Right ventricle myocardium superior (tissue), 1 donor: ENCODE measurements around the gene COL6A3. TPM values are rescaled to one million over a fixed set of nuclear protein-coding genes. Genes with fewer than 3 reads are reported as not detected.

Experiments
- ATAC-seq: fragments of 200-7000 bp; cut with Tn5 transposase; one replicate; pipeline ENCODE4 v1.9.1; 2020; ENCODE audit warnings: mild to moderate bottlenecking; ENCODE audit not compliant: poor library complexity
- DNase-seq: peaks from one replicate; pipeline ENCODE4 v3.0.0-alpha.2; 2020
- intact Hi-C: fragments of 100-400 bp; cut with DNase I; formaldehyde crosslinking; loops from one replicate; pipeline ENCODE4 v1.11.2; 2022
- total RNA-seq: library from RNA; stranded (reverse); fragmentation: NEBNext Ultra II Directional; extraction: Animal tissue kit (Norgen Biotek cat#: 25700); gene quantifications from one replicate; pipeline ENCODE4 v1.2.1, GENCODE V29; 2021
- donor health status: DM: no; HTN: yes; CAD: no; lungs with severe emphysema.

Gene COL6A3
- total RNA-seq, 1 donor from 2014 or later: 64.9 TPM

DNA sequence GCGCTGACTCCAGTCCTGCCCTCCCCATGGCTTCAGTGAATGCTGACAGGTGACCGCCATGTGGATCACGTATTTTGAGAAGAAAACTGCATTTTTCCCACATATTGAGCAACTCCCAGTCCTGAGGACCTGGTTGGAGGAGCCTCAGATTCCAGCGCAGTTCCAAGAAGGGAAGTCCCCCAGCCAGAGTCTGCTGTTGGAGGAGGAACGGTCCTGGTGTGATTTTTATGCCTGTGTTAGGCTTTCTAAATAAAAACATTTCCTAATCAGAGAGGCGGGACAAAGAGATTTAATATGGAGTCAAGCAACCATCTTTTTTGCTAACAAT is 32.3 kb upstream of the COL6A3 start:
- no peak for DNase-seq
- intact Hi-C loops: no loop called here
- ATAC-seq: no peak

DNA sequence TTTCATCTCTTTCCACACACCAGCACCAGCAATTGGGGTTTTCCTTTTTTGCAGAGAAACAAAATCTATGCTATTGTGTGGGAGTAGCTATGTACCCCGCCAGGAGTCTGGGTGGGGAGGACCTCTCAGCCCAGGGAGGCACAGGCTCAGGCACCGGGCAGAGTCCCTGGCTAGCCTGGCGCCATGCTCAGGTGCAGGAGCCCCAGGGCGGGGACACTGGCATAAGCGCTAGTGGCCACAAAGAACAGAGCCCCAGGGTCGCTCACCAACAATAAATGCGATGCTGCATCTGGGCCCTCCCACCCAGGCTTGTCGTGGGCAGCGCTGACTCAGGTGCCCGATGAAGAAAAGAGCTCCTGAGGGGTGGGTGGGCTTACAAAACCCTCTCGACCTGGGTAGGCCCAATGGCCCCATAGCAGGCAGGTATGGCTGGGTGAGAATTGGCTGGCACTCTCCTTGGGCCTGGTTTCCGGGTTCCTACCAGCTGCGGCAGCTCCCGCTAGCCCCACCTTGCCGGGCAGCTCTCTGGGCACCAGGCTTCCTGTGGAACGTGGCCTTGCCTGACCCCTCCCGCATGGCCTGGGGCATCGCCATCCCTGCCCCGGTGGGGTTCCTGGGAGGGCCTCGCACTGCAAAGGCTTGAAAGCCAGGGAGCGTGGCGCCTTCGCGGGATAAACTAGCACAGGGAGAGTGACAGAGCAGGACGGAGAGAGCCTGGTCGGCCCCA is 31.8 kb upstream of the COL6A3 start:
- intact Hi-C loops: no loop called here
- DNase-seq: no peak
- ATAC-seq: no peak

- DNase-seq (no peak), ATAC-seq (no peak)
- intact Hi-C loops: no loop called here
These were observed 30.1 kb upstream of the COL6A3 start for GRCh38 chr2:237444071-237444470.

- ATAC-seq (peak; percentile 48), DNase-seq (no peak)
- intact Hi-C loops: no loop called here
These were observed 27.8 kb upstream of the COL6A3 start for GRCh38 chr2:237441605-237442274.

DNA sequence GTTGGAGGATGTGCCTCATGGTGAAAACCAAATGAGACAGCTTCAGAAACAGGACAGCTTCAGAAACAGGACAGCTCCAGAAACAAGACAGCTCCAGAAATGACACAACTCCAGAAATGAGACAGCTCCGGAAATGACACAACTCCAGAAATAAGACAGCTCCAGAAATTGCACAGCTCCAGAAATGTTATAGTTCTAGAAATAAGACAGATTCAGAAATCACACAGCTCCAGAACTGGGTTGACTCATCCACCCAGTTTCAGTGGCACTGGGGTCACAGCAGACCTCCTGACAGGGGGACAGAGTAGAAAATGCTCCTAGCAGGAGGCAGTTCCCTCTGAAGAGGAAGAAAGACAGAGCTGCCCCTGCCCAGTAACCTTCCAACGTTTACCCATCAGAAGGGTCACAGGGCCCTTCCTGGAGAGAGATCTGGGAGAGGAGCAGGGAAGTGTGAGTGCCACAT is 26.9 kb upstream of the COL6A3 start:
- no peak for DNase-seq
- ATAC-seq: no peak
- intact Hi-C loops: no loop called here

DNA sequence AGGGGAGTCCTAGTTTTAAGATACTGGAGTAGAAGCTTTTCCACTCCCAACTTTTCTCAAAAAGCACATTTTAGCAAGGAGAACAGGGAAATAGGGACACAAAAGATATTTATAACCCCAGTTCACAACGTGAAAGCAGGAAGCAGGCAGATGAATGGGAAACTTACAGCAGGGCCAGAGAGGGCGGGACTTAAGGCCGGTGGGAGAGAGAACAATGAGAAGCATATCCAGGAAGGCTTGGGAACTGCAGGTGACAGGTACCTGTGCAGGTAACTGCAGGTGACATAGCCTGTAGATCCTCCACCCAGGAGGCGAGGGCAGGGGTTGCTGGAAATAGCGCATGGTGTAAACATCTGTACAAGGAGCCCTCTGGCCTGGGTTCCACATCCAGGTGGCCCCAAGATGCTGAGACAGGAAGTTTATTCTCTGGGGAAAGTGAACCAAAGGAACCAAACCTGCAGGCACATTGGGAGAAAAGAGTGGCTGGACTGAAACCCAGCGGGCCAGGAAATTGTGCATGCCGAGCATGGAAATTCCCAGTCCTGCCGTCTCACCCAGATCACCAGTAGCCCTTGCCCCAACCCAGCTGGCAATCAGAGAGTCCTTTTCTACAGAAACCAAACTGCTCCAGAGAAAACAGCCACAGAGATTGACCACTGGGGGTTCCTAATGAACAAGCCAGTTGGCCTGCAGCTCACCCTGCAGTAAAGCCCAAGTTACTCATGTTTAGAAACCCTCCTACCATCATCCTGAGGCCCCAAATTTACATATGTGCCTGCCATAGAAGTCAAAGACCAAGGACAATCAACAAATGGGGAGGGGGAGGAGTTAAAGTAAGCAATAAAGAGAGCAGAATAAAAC is 24.3 kb upstream of the COL6A3 start:
- DNase-seq (no peak), ATAC-seq (no peak)
- intact Hi-C loops: no loop called here

- intact Hi-C loops: no loop called here
- DNase-seq (no peak), ATAC-seq (no peak)
These were observed 23.6 kb upstream of the COL6A3 start for GRCh38 chr2:237437566-237437965.

- peak; percentile 75 for ATAC-seq
- intact Hi-C loops: no loop called here
- no peak for DNase-seq
These were observed 22.1 kb upstream of the COL6A3 start for GRCh38 chr2:237435844-237436587.

GRCh38 chr2:237434866-237435311 is 20.9 kb upstream of the COL6A3 start:
- intact Hi-C loops: no loop called here
- ATAC-seq: no peak

DNA sequence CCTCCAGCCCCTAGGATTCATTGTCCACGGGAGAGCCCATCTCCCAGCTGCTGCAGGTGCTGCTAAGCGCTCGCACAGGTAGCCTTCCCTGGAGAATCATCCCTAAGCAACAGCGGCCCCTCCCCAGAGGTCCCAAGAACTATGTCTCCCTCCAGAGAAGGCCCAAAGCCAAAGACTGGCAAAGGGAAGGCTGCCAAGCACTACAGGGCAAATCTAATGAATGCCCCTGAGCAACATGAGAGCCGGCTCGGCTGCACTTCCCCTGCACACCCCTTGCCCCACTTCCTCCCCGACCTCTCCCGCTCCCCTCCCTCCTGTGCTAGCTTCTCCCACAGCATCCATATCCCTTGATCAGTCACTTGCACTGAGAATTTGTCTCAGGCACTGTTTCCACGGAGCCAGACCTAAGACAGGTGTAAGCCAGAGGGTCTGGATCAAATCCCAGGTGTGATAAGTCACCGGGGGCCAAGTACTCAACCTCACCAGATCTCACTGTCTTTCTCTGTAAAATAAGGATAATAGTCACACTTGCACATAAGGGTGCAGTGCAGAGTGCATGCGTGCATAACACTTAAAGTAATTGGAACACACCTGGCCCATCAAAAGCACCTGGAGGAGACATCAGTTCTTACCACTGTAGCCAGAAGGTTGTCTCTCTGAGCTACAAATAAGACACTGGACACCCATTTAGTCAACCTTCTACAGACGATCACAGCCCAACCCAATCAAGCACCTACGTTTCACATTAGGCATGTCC is 20.1 kb upstream of the COL6A3 start:
- intact Hi-C loops: no loop called here
- DNase-seq: no peak
- ATAC-seq: no peak

More at GRCh38 chr2:237434866-237435311, 20.9 kb upstream of the COL6A3 start:
- DNase-seq: no peak

- intact Hi-C loops: no loop called here
- ATAC-seq: peak; percentile 44
- DNase-seq: peak; percentile 63
These were observed 18.6 kb upstream of the COL6A3 start for GRCh38 chr2:237432484-237433092.

GRCh38 chr2:237431837-237432236 is 17.9 kb upstream of the COL6A3 start:
- intact Hi-C loops: no loop called here
- no peak for DNase-seq
- no peak for ATAC-seq

- DNase-seq: no peak
- no peak for ATAC-seq
- intact Hi-C loops: no loop called here
These were observed 17.4 kb upstream of the COL6A3 start for GRCh38 chr2:237431372-237431771.

GRCh38 chr2:237430861-237431260 is 16.9 kb upstream of the COL6A3 start:
- intact Hi-C loops: no loop called here
- no peak for ATAC-seq
- no peak for DNase-seq

GRCh38 chr2:237429753-237430152 is 15.8 kb upstream of the COL6A3 start:
- intact Hi-C loops: loop anchor here (5.0 kb wide), 1 partner anchor 38 kb away; no protein-coding TSS in a partner anchor
- ATAC-seq: no peak
- no peak for DNase-seq

GRCh38 chr2:237427769-237428506 is 14.0 kb upstream of the COL6A3 start:
- ATAC-seq (no peak), DNase-seq (no peak)
- intact Hi-C loops: loop anchor here (5.0 kb wide), 1 partner anchor 39 kb away; no protein-coding TSS in a partner anchor

- ATAC-seq: no peak
- intact Hi-C loops: loop anchor here (5.0 kb wide), 1 partner anchor 41 kb away; no protein-coding TSS in a partner anchor
- DNase-seq: no peak
These were observed 12.6 kb upstream of the COL6A3 start for GRCh38 chr2:237426517-237426916.
